HPDE6-E6E7 (cell line): Measurements from ENCODE around the gene ART4.

Experiments
- DNase-seq: peaks from one replicate; pipeline ENCODE4 v3.0.0; 2011; ENCODE audit warnings: missing footprints; ENCODE audit errors: extremely low spot score

The ART4 gene

GRCh38 chr12:14852880-14853279 lies 9.6 kb upstream of the ART4 start:
- no peak for DNase-seq

GRCh38 chr12:14850929-14851663 lies 7.8 kb upstream of the ART4 start:
- no peak for DNase-seq

GRCh38 chr12:14849661-14850060 lies 6.3 kb upstream of the ART4 start:
- DNase-seq = no peak

DNA sequence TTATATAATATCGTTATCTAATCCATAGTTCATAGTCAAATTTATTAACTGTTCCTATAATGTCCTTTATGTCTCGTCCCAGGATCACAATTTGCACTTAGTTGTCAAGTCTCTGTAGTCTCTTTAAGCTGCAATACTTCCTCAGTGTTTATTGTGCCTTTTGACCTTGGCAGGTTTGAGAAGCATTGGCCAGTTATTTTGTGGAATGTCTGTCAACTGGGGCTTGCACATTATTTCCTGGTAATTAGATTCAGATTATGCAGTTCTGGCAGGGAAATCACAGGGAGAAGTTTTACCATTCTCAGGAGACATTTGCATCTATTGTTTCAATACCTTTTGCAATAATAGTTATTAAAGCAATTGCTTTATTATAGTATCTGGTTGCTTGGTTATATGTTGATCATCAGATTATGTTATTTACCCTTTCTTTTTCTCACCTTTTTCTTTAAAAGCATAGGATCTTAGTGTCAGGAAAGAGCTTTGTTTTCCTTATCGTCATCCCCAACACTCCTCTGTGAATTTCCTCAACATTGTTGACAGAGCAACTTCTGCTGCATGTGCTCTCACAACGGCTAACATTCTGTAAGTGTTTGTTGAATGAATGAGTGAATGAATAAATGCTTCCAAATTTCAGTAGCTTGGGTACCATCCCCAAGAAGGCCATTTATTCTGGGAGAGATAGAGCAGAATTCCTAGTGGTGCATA lies 3.7 kb upstream of the ART4 start:
- DNase-seq = no peak

- no peak for DNase-seq
Measured at GRCh38 chr12:14846042-14846587, 2.8 kb upstream of the ART4 start.

DNA sequence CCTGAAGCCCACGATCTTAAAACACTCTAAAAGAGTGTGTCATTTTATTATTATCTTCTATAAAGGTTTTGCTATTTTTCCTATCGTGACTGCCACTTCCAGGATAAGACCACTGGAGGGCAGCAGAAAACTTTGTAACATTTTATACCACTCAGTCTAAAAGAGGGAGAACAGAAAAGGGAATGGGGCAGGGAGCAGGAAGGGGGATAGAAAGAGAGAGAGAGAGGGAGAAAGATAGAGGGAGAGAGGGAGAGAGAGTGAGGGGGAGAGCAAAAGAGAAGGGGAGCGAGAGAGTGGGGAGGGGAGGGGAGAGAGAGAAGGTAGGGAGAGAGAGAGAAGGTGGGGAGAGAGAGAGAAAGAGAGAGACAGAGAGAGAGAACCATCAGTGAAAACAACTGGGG lies 2.0 kb upstream of the ART4 start:
- DNase-seq = no peak

DNA sequence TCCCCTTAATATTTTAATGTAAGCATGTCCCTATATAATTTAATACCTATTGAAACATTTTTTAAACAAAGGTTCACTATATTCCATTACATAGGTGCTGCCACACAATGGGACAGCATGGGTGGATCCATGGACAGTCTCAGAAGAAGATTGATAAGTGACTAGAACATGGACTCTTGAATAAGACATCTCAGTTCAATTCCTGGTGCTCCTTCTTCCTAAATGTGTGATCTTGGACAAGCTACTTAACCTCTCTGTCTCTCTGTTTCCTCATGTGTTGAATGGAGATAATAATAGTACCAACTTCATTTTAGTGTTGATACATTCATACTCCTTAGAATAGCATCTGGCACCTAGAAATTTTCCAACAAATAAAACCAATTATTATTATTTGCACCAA lies 1.1 kb upstream of the ART4 start:
- no peak for DNase-seq

- DNase-seq = no peak
Measured at GRCh38 chr12:14842315-14842714, 1.0 kb downstream of the ART4 start.

DNA sequence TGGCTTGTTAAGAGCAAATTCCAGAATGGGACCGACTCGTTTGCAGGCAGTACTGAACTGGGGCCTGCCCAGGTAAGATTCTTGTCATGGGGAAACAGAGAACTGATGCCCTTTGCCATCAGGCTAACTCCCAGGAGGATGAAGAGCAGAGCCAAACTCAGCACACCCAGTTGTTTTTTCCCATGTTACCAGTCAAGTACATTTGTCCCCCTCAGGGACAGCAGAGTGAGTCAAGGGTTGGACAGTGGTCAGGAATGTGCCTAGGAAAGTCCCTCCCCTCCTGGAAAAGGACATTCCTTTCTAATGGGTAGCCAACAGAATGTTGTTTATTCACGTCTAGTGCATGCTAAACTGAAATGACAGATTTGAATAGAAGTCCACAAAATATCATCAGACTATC lies 1.6 kb downstream of the ART4 start:
- DNase-seq = no peak

- no peak for DNase-seq
Measured at GRCh38 chr12:14840616-14841015, 2.7 kb downstream of the ART4 start.

DNA sequence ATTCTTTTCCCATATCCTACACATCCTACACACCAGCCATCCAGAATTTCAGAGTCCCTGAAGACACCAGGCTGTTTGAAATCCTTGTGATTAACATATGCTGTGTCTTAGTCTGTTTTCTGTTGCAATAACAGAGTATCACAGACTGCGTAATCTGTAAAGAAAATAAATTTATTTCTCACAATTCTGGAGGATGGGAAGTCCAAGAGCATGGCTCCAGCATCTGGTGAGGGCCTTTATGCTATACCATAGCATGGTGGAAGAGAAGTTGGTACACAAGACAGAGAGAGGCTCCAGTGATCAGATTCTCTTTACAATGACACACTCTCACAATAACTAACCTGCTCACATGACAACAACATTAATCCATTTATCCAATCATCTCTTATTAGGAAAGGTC lies 4.1 kb downstream of the ART4 start:
- DNase-seq = no peak

DNA sequence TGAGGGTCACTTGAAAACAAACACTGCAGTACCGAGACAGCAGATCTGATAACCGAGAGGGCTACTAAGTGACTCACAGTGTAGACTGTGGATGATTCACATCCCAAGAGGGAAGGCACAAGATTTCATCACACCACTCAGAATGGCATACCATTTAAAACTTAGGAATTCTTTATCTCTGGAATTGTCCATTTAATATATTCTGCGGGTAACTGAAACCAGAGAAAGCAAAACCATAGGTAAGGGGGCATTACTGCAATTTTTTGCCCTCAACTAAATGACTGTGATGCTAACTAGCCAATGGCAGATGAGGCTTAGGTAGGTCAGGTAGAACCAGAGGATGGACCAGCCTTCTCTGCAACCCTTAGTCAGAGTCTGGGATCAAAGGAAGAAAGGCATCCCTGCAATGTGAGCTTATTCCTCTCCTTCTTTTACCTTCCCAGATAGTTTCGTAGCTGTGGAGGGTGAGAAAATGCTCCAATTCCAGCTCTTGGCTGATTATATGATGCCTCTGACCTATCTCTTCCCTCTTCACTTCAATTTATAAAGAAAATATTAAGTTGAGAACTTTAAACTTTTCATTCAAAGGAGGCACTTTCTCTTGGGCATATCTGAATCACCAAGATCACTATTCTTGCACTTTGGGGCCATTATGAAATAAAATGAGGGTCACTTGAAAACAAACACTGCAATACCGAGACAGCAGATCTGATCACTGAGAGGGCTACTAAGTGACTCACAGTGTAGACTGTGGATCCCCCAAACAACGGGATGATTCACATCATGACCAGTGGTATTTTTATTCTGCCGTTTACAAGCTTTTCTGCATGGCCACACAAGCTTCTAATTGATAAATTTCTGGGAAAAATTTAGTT lies 6.8 kb downstream of the ART4 start:
- DNase-seq = peak; percentile 32

DNA sequence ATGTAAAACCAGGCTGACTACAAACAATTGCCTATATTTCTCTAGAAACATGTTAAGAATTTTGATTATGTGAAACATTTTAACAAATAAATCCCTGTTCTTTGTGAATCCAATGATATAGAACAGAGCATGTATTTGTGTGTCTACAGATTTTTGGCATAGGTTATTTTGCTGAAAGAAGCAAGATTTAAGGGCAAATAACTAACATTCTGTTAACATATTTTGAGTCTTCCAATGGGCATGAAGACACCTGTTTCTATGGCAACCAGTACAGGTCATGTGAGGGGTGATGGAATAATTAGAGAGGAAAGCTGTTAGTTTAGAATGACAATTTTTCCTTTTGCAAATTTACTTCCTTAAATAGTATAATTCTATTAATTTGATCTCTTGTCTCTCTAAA lies 8.8 kb downstream of the ART4 start:
- DNase-seq = no peak

DNA sequence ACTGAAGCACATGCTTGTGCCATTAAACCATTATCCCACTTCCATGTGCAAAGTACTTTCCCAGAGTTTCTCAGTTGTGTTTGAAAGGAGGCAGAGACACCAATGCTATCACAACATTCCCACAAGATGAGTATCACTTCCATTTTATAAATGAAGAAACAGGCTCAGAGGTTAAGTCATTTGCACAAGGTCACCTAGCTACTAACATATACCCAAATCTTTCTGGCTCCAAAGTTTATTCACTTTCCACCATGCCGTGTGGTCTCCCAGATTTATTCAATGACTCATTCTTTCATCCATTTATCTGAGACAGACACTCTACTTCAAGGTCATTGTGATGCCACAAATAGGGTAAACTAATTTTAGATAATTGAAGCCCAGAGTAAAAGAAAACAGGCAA lies 9.4 kb downstream of the ART4 start:
- DNase-seq = no peak

GRCh38 chr12:14833336-14833735 lies 10.0 kb downstream of the ART4 start:
- DNase-seq = no peak

GRCh38 chr12:14828892-14829291 lies 14.4 kb downstream of the ART4 start:
- no peak for DNase-seq

DNA sequence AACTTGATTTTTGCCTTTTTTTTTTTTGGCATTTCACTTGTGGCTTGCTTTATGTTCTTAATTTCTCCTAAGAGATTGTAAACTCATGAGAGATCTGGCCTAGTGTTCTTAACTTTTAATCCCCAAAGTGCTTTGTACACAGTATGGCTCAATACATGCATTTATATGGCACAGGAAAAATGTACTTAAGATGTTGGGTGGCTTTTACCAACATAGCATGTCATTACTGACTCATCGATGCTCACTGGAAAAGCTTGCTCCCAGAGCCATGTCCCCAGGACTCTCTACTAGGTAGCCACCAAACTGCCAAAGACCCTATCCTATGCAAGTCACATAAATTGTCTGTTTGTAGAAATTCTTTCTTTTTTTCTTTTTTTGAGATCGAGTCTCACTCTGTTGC lies 16.3 kb downstream of the ART4 start:
- no peak for DNase-seq

DNA sequence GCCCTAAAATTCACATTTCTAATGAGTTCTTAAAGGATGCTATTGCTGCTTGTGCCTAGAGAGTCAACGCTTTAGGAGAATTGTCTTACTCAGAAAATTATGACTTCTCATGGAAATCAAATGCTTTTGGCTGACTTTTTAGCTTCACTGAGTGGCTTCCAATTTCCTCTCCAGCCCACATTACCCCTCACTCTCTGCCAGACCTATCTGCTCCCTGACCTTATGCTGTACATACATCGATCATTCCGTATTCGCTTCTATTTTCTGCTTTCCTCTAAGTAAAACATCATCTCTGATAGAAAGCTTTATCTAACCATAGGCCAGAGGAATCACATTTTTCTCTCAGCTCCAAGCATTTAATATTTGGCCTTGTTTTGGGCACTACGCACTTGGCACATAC lies 16.8 kb downstream of the ART4 start:
- no peak for DNase-seq

- no peak for DNase-seq
Measured at GRCh38 chr12:14825256-14825655, 18.1 kb downstream of the ART4 start.

DNA sequence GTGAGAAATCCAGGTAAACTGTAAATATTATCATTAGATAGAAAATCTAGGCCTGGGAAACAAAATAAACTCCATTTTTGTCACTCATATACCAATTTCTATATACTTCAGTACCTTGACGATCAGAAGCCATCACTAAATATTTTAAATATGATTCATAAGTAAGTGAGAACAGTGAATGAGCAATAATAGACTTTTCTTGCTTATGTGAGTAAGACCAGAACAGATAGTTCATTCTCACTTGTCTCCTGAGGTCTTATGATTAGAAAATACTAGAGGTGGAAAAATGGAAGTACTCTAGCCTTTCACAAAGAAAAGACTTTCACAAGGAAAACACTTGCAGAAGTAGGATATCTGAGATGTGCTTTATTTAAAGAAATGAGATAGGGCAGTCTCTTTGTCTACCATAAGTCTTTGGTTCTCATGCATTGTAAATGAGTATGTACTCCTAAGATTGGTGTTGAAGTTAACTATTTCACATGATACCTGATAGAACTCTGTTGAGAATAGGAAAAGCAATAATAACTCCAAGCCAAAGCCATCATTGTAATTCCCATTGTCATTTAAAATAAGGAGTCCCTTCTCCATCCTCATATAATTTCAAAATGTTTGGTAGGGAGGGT lies 19.2 kb downstream of the ART4 start:
- DNase-seq = no peak

GRCh38 chr12:14814014-14814413 lies 29.3 kb downstream of the ART4 start, which contains the start of gene SMCO3:
TSS of gene SMCO3 (minus strand) at chr12:14814182. CDS start at chr12:14806680, 7,502 bp downstream.
- no peak for DNase-seq

- no peak for DNase-seq
Measured at GRCh38 chr12:14811486-14811885, 31.8 kb downstream of the ART4 start.
